Activated CD8-positive, alpha-beta memory T cell treated with anti-CD3 and anti-CD28 coated beads, Interleukin-2, amount 50 U/mL, for 24 hours (primary cell): ENCODE data around the gene ODAD4.
"Not testable (repeated sequence)": the region's sequence is repeated elsewhere in the genome, so short reads cannot be mapped to it uniquely, and the experiment has no call there.

ENCODE experiments used
- DNase-seq: peaks from one replicate; pipeline ENCODE4 v3.0.0-alpha.2; 2020; ENCODE audit errors: extremely low read depth

The ODAD4 gene

GRCh38 chr17:42002175-42002791, 71.9 kb downstream of the ODAD4 start:
- DNase-seq = no peak

GRCh38 chr17:42002792-42003301, 72.4 kb downstream of the ODAD4 start:
- DNase-seq = no peak

- DNase-seq = no peak
These were observed 74.7 kb downstream of the ODAD4 start for GRCh38 chr17:42005166-42005565.

- no peak for DNase-seq
These were observed 78.8 kb downstream of the ODAD4 start for GRCh38 chr17:42009170-42009569.

DNA sequence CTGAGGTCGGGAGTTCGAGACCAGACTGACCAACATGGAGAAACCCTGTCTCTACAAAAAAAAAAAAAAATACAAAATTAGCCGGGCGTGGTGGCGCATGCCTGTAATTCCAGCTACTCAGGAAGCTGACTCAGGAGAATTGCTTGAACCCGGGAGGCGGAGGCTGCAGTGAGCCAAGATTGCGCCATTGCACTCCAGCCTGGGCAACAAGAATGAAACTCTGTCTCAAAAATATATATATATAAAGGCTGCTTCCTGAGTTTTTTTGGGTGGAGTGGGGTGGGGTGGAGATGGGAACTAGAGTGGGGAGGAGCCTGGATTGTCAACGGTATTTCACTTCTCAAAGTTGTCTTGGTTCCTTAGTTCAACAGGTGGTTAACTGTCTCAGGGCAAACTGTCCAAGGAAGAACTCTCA, 79.9 kb downstream of the ODAD4 start:
- DNase-seq = not testable (repeated sequence)

DNA sequence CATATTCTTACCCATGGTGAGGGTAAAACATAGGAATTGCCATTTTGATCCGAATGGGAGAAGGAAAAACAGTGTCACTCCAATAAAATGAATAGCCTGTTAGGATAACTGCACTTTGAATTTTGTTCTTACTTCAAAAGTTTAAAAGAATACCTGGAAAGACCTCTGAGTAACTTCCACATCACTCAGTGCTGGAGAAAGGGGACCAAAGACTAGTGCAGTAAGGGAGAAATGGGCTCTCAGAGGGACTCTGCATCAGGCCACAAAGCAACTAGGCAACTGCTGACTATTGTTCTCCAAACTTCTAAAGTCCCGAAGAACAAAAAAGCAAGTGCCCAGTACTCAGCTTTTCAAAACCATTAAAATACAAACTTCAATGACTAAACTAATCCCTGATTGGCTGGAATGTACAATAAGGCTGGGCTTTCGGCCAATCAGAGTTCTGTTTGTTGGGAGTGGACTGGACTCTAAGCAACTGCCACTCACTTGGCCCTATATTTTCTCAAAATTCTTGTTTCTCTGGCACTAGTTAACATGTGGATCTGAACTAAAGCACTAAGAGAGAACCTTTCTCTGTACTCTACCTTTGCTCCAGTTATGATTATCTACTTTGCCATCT, 80.6 kb downstream of the ODAD4 start:
- DNase-seq = no peak

DNA sequence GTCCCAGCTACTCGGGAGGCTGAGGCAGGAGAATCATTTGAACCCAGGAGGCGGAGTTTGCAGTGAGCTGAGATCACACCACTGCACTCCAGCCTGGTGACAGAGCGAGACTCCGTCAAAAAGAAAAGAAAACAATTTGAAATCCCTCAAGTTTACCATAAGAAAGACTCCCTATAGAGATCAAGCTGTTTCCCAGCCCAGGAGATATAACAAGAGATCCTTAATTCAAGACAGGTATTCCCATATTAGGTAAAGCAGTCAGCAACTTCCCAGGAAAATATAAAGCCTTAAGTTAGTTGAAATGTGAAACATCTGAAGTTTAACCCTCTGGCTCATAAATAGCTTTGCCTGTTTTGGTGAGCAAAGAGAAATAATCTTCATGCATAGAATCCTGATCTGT, 81.9 kb downstream of the ODAD4 start:
- DNase-seq = not testable (repeated sequence)

DNA sequence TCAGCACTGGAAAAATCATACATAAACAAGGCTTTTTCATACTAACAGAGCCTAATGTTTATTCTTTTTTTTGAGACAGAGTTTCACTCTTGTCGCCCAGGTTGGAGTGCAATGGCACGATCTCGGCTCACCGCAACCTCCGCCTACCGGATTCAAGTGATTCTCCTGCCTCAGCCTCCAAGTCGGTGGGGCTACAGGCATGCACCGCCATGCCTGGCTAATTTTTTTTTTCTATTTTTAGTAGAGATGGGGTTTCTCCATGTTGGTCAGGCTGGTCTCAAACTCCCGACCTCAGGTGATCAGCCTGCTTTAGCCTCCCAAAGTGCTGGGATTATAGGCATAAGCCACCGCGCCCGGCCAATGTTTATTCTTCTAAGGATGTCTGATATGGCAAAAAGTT, 83.3 kb downstream of the ODAD4 start:
- not testable (repeated sequence) for DNase-seq
